T-helper 2 cell treated with Interferon-gamma antibody and Interleukin-4, amounts not matched to agents 5 μg/mL and 100 μg/mL, for 36 hours (primary cell): Measurements from ENCODE around the gene DPP6.

Source experiments
- DNase-seq: peaks from one replicate; pipeline ENCODE4 v3.0.0; 2021; ENCODE audit warnings: low spot score
- H3K27ac Mint-ChIP-seq: one replicate; pipeline ENCODE4 v1.8.0; 2021; ENCODE audit warnings: mild to moderate bottlenecking, mixed read lengths
- H3K27me3 Mint-ChIP-seq: one replicate; pipeline ENCODE4 v1.8.0; 2021; ENCODE audit warnings: low read depth, mixed read lengths
- H3K36me3 Mint-ChIP-seq: one replicate; pipeline ENCODE4 v1.8.0; 2021; ENCODE audit warnings: low read depth, mixed read lengths
- H3K4me1 Mint-ChIP-seq: one replicate; pipeline ENCODE4 v1.8.0; 2021; ENCODE audit warnings: low read depth, mixed read lengths
- H3K4me3 Mint-ChIP-seq: one replicate; pipeline ENCODE4 v1.8.0; 2022; ENCODE audit warnings: mild to moderate bottlenecking, moderate library complexity, mixed read lengths
- H3K9me3 Mint-ChIP-seq: one replicate; pipeline ENCODE4 v1.8.0; 2021; ENCODE audit warnings: mixed read lengths

DPP6 gene

GRCh38 chr7:154584352-154585252, 532.4 kb downstream of the DPP6 start:
- H3K36me3 Mint-ChIP-seq, result no peaks in the 10 kb centered on the region
- no peak overlapping the region for H3K4me3 Mint-ChIP-seq
- no peaks in the 10 kb centered on the region for H3K4me1 Mint-ChIP-seq
- no peak for DNase-seq
- no peaks in the 10 kb centered on the region for H3K27me3 Mint-ChIP-seq
- H3K27ac Mint-ChIP-seq, result no peak overlapping the region
- H3K9me3 Mint-ChIP-seq, result no peaks in the 10 kb centered on the region

DNA sequence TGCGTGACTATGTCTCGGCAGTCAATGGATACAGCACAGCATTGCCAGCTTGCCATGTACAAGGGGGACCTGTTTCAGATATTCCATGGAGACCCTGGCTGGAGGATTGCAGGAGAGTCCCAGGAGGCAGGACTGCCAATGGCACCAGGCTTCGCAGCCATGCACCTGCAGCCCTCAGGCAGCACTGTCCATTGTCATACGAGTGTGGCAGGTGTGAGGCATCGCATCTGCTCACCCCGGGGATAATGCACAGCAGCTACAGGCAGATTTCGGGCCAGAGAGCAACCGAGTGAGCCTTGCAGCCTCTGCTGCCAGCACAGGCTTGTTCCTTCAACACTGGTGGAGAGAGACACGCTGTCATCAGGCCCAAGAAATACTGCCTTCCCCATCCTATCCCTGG, 535.6 kb downstream of the DPP6 start:
- no peaks in the 10 kb centered on the region for H3K4me1 Mint-ChIP-seq
- H3K36me3 Mint-ChIP-seq, result no peaks in the 10 kb centered on the region
- H3K27ac Mint-ChIP-seq, result no peak overlapping the region
- peaks cover 12% of the 10 kb centered on the region for H3K9me3 Mint-ChIP-seq
- H3K27me3 Mint-ChIP-seq, result no peaks in the 10 kb centered on the region
- H3K4me3 Mint-ChIP-seq, result no peak overlapping the region
- no peak for DNase-seq

GRCh38 chr7:154591544-154591943, 539.3 kb downstream of the DPP6 start:
- Mint-ChIP-seq H3K27ac (no peak overlapping the region), H3K9me3 (peaks cover 12% of the 10 kb centered on the region), H3K27me3 (no peaks in the 10 kb centered on the region), H3K4me3 (no peak overlapping the region), H3K36me3 (no peaks in the 10 kb centered on the region), H3K4me1 (no peaks in the 10 kb centered on the region)
- DNase-seq, result no peak

- Mint-ChIP-seq H3K9me3 (peaks cover 12% of the 10 kb centered on the region), H3K36me3 (no peaks in the 10 kb centered on the region), H3K4me1 (no peaks in the 10 kb centered on the region), H3K27ac (no peak overlapping the region), H3K4me3 (no peak overlapping the region), H3K27me3 (no peaks in the 10 kb centered on the region)
- DNase-seq, result no peak
These were observed 540.2 kb downstream of the DPP6 start for GRCh38 chr7:154592388-154592787.

DNA sequence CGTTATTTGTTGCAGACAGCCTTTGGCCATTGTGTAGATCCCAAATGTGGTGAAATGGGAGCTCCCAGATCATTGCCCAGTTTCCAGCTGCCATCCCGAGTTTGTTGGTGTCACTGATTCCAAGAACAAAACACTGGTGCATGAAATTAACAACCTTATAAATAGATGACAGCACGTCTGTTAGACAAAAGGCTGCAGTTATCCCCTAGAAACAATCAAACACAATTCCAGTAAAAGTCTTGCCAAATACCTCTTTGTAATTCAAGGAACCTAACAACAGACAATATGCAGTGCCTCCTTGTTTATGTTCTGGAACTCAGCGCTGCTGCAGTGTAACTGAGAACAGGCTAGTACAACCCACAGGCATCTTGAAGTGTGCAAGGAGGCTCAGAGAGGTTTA, 546.2 kb downstream of the DPP6 start:
- Mint-ChIP-seq H3K4me1 (no peaks in the 10 kb centered on the region), H3K9me3 (no peaks in the 10 kb centered on the region), H3K4me3 (no peak overlapping the region), H3K27ac (no peak overlapping the region), H3K27me3 (no peaks in the 10 kb centered on the region), H3K36me3 (no peaks in the 10 kb centered on the region)
- DNase-seq, result no peak

DNA sequence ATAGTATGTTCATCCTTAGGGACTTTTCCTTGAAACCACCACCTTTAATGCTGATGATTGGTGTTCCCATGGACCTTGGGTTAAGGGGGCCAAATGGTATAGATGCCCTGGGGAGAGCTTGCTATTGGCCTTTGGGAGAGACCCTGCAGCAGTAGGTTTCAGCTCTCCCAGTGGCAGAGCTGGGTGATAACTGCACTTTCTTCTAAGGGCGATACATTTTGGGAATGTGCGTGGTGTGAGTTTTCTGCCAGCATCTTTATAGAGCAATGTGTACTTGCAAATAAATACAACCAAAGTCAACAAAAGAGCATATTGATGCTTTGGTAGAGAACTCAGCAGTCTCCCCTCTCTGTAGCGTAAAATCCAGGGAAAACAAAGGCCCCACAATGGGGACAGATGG, 546.7 kb downstream of the DPP6 start:
- Mint-ChIP-seq H3K27me3 (no peaks in the 10 kb centered on the region), H3K4me3 (no peak overlapping the region), H3K4me1 (no peaks in the 10 kb centered on the region), H3K27ac (no peak overlapping the region), H3K9me3 (no peaks in the 10 kb centered on the region), H3K36me3 (no peaks in the 10 kb centered on the region)
- no peak for DNase-seq

- no peaks in the 10 kb centered on the region for H3K36me3 Mint-ChIP-seq
- no peak overlapping the region for H3K4me3 Mint-ChIP-seq
- H3K27me3 Mint-ChIP-seq, result no peaks in the 10 kb centered on the region
- H3K4me1 Mint-ChIP-seq, result no peaks in the 10 kb centered on the region
- peaks cover 5% of the 10 kb centered on the region for H3K9me3 Mint-ChIP-seq
- no peak for DNase-seq
- no peak overlapping the region for H3K27ac Mint-ChIP-seq
These were observed 558.7 kb downstream of the DPP6 start for GRCh38 chr7:154610903-154611302.

GRCh38 chr7:154613811-154614210, 561.6 kb downstream of the DPP6 start:
- peaks cover 5% of the 10 kb centered on the region for H3K9me3 Mint-ChIP-seq
- no peak overlapping the region for H3K27ac Mint-ChIP-seq
- no peaks in the 10 kb centered on the region for H3K27me3 Mint-ChIP-seq
- no peak overlapping the region for H3K4me3 Mint-ChIP-seq
- DNase-seq, result no peak
- H3K4me1 Mint-ChIP-seq, result no peaks in the 10 kb centered on the region
- no peaks in the 10 kb centered on the region for H3K36me3 Mint-ChIP-seq

GRCh38 chr7:154620141-154620755, 568.0 kb downstream of the DPP6 start:
- H3K4me3 Mint-ChIP-seq, result no peak overlapping the region
- DNase-seq, result no peak
- H3K36me3 Mint-ChIP-seq, result no peaks in the 10 kb centered on the region
- no peak overlapping the region for H3K27ac Mint-ChIP-seq
- H3K4me1 Mint-ChIP-seq, result no peaks in the 10 kb centered on the region
- H3K27me3 Mint-ChIP-seq, result no peaks in the 10 kb centered on the region
- H3K9me3 Mint-ChIP-seq, result no peaks in the 10 kb centered on the region

GRCh38 chr7:154623399-154623798, 571.2 kb downstream of the DPP6 start:
- no peaks in the 10 kb centered on the region for H3K27me3 Mint-ChIP-seq
- H3K9me3 Mint-ChIP-seq, result peaks cover 5% of the 10 kb centered on the region
- no peak overlapping the region for H3K27ac Mint-ChIP-seq
- no peak overlapping the region for H3K4me3 Mint-ChIP-seq
- H3K4me1 Mint-ChIP-seq, result no peaks in the 10 kb centered on the region
- DNase-seq, result no peak
- no peaks in the 10 kb centered on the region for H3K36me3 Mint-ChIP-seq

DNA sequence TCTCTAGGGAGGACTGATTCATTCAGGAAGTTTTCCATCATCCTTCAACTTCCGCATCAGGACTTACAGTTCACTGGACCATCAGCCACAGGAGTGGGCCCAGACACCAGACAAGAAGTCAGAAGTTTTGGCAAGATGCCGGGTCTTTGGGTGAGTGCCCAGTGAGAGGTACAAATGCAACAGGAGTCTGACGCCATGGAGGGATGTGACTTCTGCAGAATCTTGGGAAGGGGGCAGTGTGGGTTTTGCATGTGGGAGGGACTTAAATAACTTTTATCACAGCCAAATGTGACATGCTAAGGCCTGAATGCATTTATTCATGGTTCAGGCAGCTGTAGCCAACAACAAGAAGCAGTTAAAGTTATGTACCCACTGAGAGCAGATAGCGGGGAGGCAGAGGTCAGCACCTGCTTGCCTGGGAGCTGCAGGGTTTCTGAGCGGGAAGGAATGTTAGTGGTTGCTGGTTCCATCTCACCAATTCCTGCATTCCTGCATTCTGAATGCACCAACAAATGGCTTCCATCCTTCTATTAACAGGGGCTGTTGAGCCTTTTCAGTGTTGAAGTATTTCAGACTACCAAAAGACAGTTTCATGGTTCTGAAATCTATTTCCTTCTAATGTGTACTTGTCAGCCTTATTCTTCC, 575.6 kb downstream of the DPP6 start:
- no peaks in the 10 kb centered on the region for H3K27me3 Mint-ChIP-seq
- no peak overlapping the region for H3K27ac Mint-ChIP-seq
- H3K9me3 Mint-ChIP-seq, result peaks cover 5% of the 10 kb centered on the region
- no peaks in the 10 kb centered on the region for H3K36me3 Mint-ChIP-seq
- H3K4me3 Mint-ChIP-seq, result no peak overlapping the region
- H3K4me1 Mint-ChIP-seq, result no peaks in the 10 kb centered on the region
- no peak for DNase-seq

- Mint-ChIP-seq H3K27me3 (no peaks in the 10 kb centered on the region), H3K9me3 (peaks cover 5% of the 10 kb centered on the region), H3K4me3 (no peak overlapping the region), H3K4me1 (no peaks in the 10 kb centered on the region), H3K27ac (no peak overlapping the region), H3K36me3 (no peaks in the 10 kb centered on the region)
- no peak for DNase-seq
These were observed 576.4 kb downstream of the DPP6 start for GRCh38 chr7:154628556-154628955.

GRCh38 chr7:154631162-154631561, 579.0 kb downstream of the DPP6 start:
- H3K27ac Mint-ChIP-seq, result no peak overlapping the region
- no peak overlapping the region for H3K4me3 Mint-ChIP-seq
- no peaks in the 10 kb centered on the region for H3K36me3 Mint-ChIP-seq
- no peak for DNase-seq
- peaks cover 13% of the 10 kb centered on the region for H3K9me3 Mint-ChIP-seq
- no peaks in the 10 kb centered on the region for H3K4me1 Mint-ChIP-seq
- no peaks in the 10 kb centered on the region for H3K27me3 Mint-ChIP-seq

DNA sequence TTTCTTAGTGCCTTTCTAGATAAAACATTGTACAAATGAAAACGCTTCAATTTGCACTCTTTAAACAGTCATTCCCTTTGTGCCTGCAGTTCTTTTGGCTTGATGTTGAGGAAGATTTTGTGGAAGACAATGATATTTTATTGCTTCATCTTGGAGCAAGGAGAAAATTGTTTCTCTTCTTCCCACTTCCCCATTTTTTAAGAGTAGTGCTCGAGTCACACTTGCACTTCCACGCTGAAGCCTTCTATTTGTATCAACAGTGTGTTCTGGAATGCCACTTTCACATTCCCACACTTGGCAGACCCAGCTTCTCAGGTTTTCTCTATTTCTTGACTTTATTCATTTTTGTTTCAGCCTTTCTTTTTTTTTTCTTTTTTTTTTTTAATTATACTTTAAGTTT, 581.4 kb downstream of the DPP6 start:
- DNase-seq, result no peak
- Mint-ChIP-seq H3K27me3 (no peaks in the 10 kb centered on the region), H3K36me3 (no peaks in the 10 kb centered on the region), H3K4me1 (no peaks in the 10 kb centered on the region), H3K27ac (no peak overlapping the region), H3K9me3 (peaks cover 11% of the 10 kb centered on the region), H3K4me3 (no peak overlapping the region)
